Stomach (tissue), 4 donors: ENCODE results near the gene EXOC1L.
"Not testable (repeated sequence)": the region's sequence is repeated elsewhere in the genome, so short reads cannot be mapped to it uniquely, and the experiment has no call there.

Experiments used
- POLR2A ChIP-seq, 4 donors: fragments of 450-650 bp; IDR thresholded peaks; one replicate each; pipeline ENCODE4 v1.6.1; 2016; ENCODE audit warnings: antibody characterized with exemption in 4 of 4, control low read depth in 2 of 4, mild to moderate bottlenecking in 1 of 4, moderate library complexity in 1 of 4
- TF ChIP-seq, protein P1 (sequence below), 7 experiments: fragments of 450-650 bp in 4 of 7; fragments of 200-600 bp in 3 of 7; sonication (generic) in 3 of 7; IDR thresholded peaks; one replicate each; pipeline ENCODE4 v1.5.1; 2016 to 2019; ENCODE audit warnings: antibody characterized with exemption in 7 of 7, control low read depth in 2 of 7, mild to moderate bottlenecking in 1 of 7

DNA sequence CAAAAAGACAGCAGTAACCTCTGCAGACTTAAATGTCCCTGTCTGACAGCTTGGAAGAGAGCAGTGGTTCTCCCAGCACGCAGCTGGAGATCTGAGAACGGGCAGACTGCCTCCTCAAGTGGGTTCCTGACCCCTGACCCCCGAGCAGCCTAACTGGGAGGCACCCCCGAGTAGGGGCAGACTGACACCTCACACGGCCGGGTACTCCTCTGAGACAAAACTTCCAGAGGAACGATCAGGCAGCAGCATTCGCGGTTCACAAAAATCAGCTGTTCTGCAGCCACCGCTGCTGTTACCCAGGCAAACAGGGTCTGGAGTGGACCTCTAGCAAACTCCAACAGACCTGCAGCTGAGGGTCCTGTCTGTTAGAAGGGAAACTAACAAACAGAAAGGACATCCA, 22.7 kb downstream of the EXOC1L start:
- TF ChIP-seq, protein P1, sequence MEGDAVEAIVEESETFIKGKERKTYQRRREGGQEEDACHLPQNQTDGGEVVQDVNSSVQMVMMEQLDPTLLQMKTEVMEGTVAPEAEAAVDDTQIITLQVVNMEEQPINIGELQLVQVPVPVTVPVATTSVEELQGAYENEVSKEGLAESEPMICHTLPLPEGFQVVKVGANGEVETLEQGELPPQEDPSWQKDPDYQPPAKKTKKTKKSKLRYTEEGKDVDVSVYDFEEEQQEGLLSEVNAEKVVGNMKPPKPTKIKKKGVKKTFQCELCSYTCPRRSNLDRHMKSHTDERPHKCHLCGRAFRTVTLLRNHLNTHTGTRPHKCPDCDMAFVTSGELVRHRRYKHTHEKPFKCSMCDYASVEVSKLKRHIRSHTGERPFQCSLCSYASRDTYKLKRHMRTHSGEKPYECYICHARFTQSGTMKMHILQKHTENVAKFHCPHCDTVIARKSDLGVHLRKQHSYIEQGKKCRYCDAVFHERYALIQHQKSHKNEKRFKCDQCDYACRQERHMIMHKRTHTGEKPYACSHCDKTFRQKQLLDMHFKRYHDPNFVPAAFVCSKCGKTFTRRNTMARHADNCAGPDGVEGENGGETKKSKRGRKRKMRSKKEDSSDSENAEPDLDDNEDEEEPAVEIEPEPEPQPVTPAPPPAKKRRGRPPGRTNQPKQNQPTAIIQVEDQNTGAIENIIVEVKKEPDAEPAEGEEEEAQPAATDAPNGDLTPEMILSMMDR (IDR thresholded peaks at IDR 0.05), result not testable (repeated sequence)
- not testable (repeated sequence) for TF ChIP-seq POLR2A (IDR thresholded peaks at IDR 0.05)
